Hepatocyte (in vitro differentiated cells): Measurements from ENCODE around the gene ABCA13. TPM values are rescaled to one million over a fixed set of nuclear protein-coding genes. Genes with fewer than 3 reads are reported as not detected.

ENCODE experiments used
- DNase-seq: peaks from one replicate; pipeline ENCODE4 v3.0.0-alpha.2; 2016; ENCODE audit warnings: low spot score
- H2AFZ ChIP-seq: fragments of 200-600 bp; sonication (generic); 2 replicates; pipeline ENCODE4 v1.6.0; 2016; ENCODE audit warnings: antibody characterized with exemption, mild to moderate bottlenecking
- H3K27ac ChIP-seq: fragments of 200-600 bp; sonication (generic); 2 replicates; pipeline ENCODE4 v1.5.1; 2016; ENCODE audit warnings: mild to moderate bottlenecking
- H3K27me3 ChIP-seq: fragments of 200-600 bp; sonication (generic); 2 replicates; pipeline ENCODE4 v1.6.1; 2016
- H3K36me3 ChIP-seq: fragments of 200-600 bp; sonication (generic); replicated peaks from 2 replicates; pipeline ENCODE4 v1.5.1; 2016; ENCODE audit warnings: low read depth; ENCODE audit not compliant: insufficient read depth
- H3K4me1 ChIP-seq: fragments of 200-600 bp; sonication (generic); 2 replicates; pipeline ENCODE4 v1.5.1; 2016; ENCODE audit warnings: mild to moderate bottlenecking, moderate library complexity; ENCODE audit not compliant: insufficient read depth
- H3K4me2 ChIP-seq: fragments of 200-600 bp; sonication (generic); 2 replicates; pipeline ENCODE4 v1.6.0; 2016
- H3K4me3 ChIP-seq: fragments of 200-600 bp; sonication (generic); 2 replicates; pipeline ENCODE4 v1.5.1; 2016; ENCODE audit warnings: mild to moderate bottlenecking
- H3K79me2 ChIP-seq: fragments of 200-600 bp; sonication (generic); 2 replicates; pipeline ENCODE4 v1.6.0; 2017; ENCODE audit warnings: mild to moderate bottlenecking
- H3K9me2 ChIP-seq: fragments of 200-600 bp; sonication (generic); replicated peaks from 2 replicates; pipeline ENCODE4 v1.6.0; 2017; ENCODE audit warnings: mild to moderate bottlenecking; ENCODE audit not compliant: insufficient read depth
- H3K9me3 ChIP-seq: fragments of 200-600 bp; sonication (generic); 2 replicates; pipeline ENCODE4 v1.5.1; 2016; ENCODE audit warnings: low read depth, mild to moderate bottlenecking
- H4K20me1 ChIP-seq: fragments of 200-600 bp; sonication (generic); 2 replicates; pipeline ENCODE4 v1.6.0; 2016; ENCODE audit warnings: mild to moderate bottlenecking; ENCODE audit not compliant: insufficient read depth, poor library complexity, severe bottlenecking
- CTCF ChIP-seq: fragments of 200-600 bp; sonication (generic); IDR thresholded peaks from 2 replicates; pipeline ENCODE4 v1.5.1; 2016; ENCODE audit warnings: antibody characterized with exemption, mild to moderate bottlenecking; ENCODE audit not compliant: poor library complexity
- EZH2 ChIP-seq: fragments of 200-600 bp; sonication (generic); IDR thresholded peaks from 2 replicates; pipeline ENCODE4 v1.6.1; 2016; ENCODE audit warnings: antibody characterized with exemption, mild to moderate bottlenecking, borderline replicate concordance
- EZH2phosphoT487 ChIP-seq: fragments of 200-600 bp; sonication (generic); IDR thresholded peaks from one replicate; pipeline ENCODE4 v1.6.1; 2018; ENCODE audit warnings: antibody characterized with exemption, mild to moderate bottlenecking, low read depth, moderate library complexity; ENCODE audit not compliant: unreplicated experiment, severe bottlenecking
- WGBS: methylation state at CpG from one replicate; pipeline ENCODE4 v1.1.6; 2016; ENCODE audit warnings: low lambda C conversion rate; ENCODE audit errors: missing lambda C conversion rate; 5-methylcytosine and 5-hydroxymethylcytosine counted together
- polyA plus RNA-seq: library from polyadenylated mRNA; unstranded; fragments of >200 nt; fragmentation: Nextera tagmentation; extraction: Ambion mirVana; gene quantifications from 2 replicates; pipeline ENCODE4 v1.2.1, GENCODE V29; 2016
- total RNA-seq: library from RNA; depleted of rRNA; stranded (reverse); fragments of >200 nt; gene quantifications from 2 replicates; pipeline ENCODE4 v1.2.3, GENCODE V29; 2014

ABCA13 gene
- total and polyA plus RNA-seq, 2 experiments from 2014 or later: 0.57 to 2.0 TPM

- no peak for TF ChIP-seq EZH2phosphoT487
- no peak for TF ChIP-seq EZH2
- TF ChIP-seq CTCF: no peak
- Histone ChIP-seq H2AFZ (no peak overlapping the region), H3K4me3 (no peak overlapping the region), H3K4me1 (no peaks in the 10 kb centered on the region), H3K27me3 (no peaks in the 10 kb centered on the region), H3K9me2 (no peaks in the 10 kb centered on the region), H3K79me2 (no peaks in the 10 kb centered on the region), H3K36me3 (no peaks in the 10 kb centered on the region), H3K9me3 (no peaks in the 10 kb centered on the region), H3K4me2 (no peak overlapping the region), H4K20me1 (no peaks in the 10 kb centered on the region), H3K27ac (no peak overlapping the region)
- 80% methylated on average over 5 of the region's 5 CpGs for WGBS
- DNase-seq: no peak
Measured at GRCh38 chr7:48427671-48428070, 256.4 kb downstream of the ABCA13 start.

GRCh38 chr7:48428091-48428684 lies 256.9 kb downstream of the ABCA13 start:
- Histone ChIP-seq H3K27ac (no peak overlapping the region), H3K4me1 (no peaks in the 10 kb centered on the region), H3K79me2 (no peaks in the 10 kb centered on the region), H3K4me2 (no peak overlapping the region), H3K9me3 (no peaks in the 10 kb centered on the region), H3K4me3 (no peak overlapping the region), H3K9me2 (no peaks in the 10 kb centered on the region), H3K36me3 (no peaks in the 10 kb centered on the region), H2AFZ (no peak overlapping the region), H3K27me3 (no peaks in the 10 kb centered on the region), H4K20me1 (no peaks in the 10 kb centered on the region)
- TF ChIP-seq CTCF: no peak
- TF ChIP-seq EZH2phosphoT487: no peak
- TF ChIP-seq EZH2: no peak
- no peak for DNase-seq
- WGBS: 71% methylated on average over 3 of the region's 3 CpGs

- H2AFZ ChIP-seq: no peak overlapping the region
- H3K9me3 ChIP-seq: no peaks in the 10 kb centered on the region
- no peak for DNase-seq
- H3K4me3 ChIP-seq: no peak overlapping the region
- no peaks in the 10 kb centered on the region for H3K9me2 ChIP-seq
- no peaks in the 10 kb centered on the region for H4K20me1 ChIP-seq
- no peak overlapping the region for H3K27ac ChIP-seq
- H3K27me3 ChIP-seq: no peaks in the 10 kb centered on the region
- H3K4me2 ChIP-seq: no peak overlapping the region
- H3K4me1 ChIP-seq: no peaks in the 10 kb centered on the region
- H3K36me3 ChIP-seq: no peaks in the 10 kb centered on the region
- H3K79me2 ChIP-seq: no peaks in the 10 kb centered on the region
- TF ChIP-seq EZH2 (no peak), CTCF (no peak), EZH2phosphoT487 (no peak)
Measured at GRCh38 chr7:48429117-48429516, 257.9 kb downstream of the ABCA13 start.

GRCh38 chr7:48438206-48438605 lies 266.9 kb downstream of the ABCA13 start:
- Histone ChIP-seq H3K4me3 (no peak overlapping the region), H2AFZ (no peak overlapping the region), H4K20me1 (no peaks in the 10 kb centered on the region), H3K9me2 (peaks cover 4% of the 10 kb centered on the region), H3K9me3 (no peaks in the 10 kb centered on the region), H3K4me2 (no peak overlapping the region), H3K36me3 (no peaks in the 10 kb centered on the region), H3K27me3 (no peaks in the 10 kb centered on the region), H3K79me2 (no peaks in the 10 kb centered on the region), H3K27ac (no peak overlapping the region), H3K4me1 (no peaks in the 10 kb centered on the region)
- DNase-seq: no peak
- TF ChIP-seq CTCF: no peak
- TF ChIP-seq EZH2: no peak
- no peak for TF ChIP-seq EZH2phosphoT487
- WGBS: 23% methylated on average over 1 of the region's 1 CpG
